ENCODE results near the gene WWC1.
"Not testable (repeated sequence)": the region's sequence is repeated elsewhere in the genome, so short reads cannot be mapped to it uniquely, and the experiment has no call there.

Gene WWC1

GRCh38 chr5:168432903-168433302 lies 141.5 kb downstream of the WWC1 start:
- Histone ChIP-seq H3K36me3 (no peaks in the 10 kb centered on the region), H3K27me3 (no peaks in the 10 kb centered on the region), H3K4me3 (ENCODE audit: low read depth, low read length) (no peak overlapping the region), H3K4me1 (peaks cover 6% of the 10 kb centered on the region), H3K9me3 (no peaks in the 10 kb centered on the region)
- no peak for DNase-seq
- TF ChIP-seq CTCF (IDR thresholded peaks at IDR 0.05; ENCODE audit: low read depth, low read length), result no peak

- DNase-seq, result peak; percentile 77
- peaks cover 6% of the 10 kb centered on the region for H3K4me1 ChIP-seq
- H3K36me3 ChIP-seq, result no peaks in the 10 kb centered on the region
- no peaks in the 10 kb centered on the region for H3K9me3 ChIP-seq
- TF ChIP-seq CTCF (IDR thresholded peaks at IDR 0.05; ENCODE audit: low read depth, low read length), result no peak
- H3K27me3 ChIP-seq, result no peaks in the 10 kb centered on the region
- no peak overlapping the region; the same call in 1 of the 2 replicates for H3K4me3 ChIP-seq (ENCODE audit: low read depth, low read length)
Measured at GRCh38 chr5:168434001-168434400, 142.6 kb downstream of the WWC1 start.

- no peaks in the 10 kb centered on the region for H3K27me3 ChIP-seq
Measured at GRCh38 chr5:168434746-168435321, 143.4 kb downstream of the WWC1 start.

GRCh38 chr5:168435340-168435739 lies 143.9 kb downstream of the WWC1 start:
- not testable (repeated sequence) for DNase-seq; H3K9me3 ChIP-seq; H3K36me3 ChIP-seq; H3K4me3 ChIP-seq (ENCODE audit: low read depth, low read length); H3K4me1 ChIP-seq; H3K27me3 ChIP-seq

More at GRCh38 chr5:168434746-168435321, 143.4 kb downstream of the WWC1 start:
- Histone ChIP-seq H3K4me3 (ENCODE audit: low read depth, low read length) (no peak overlapping the region), H3K9me3 (no peaks in the 10 kb centered on the region), H3K4me1 (peaks cover 6% of the 10 kb centered on the region), H3K36me3 (no peaks in the 10 kb centered on the region)
- DNase-seq, result no peak
- no peak for TF ChIP-seq CTCF (IDR thresholded peaks at IDR 0.05; ENCODE audit: low read depth, low read length)

GRCh38 chr5:168438349-168438748 lies 146.9 kb downstream of the WWC1 start:
- TF ChIP-seq CTCF (IDR thresholded peaks at IDR 0.05; ENCODE audit: low read depth, low read length), result no peak
- DNase-seq, result no peak
- Histone ChIP-seq H3K36me3 (no peaks in the 10 kb centered on the region), H3K9me3 (no peaks in the 10 kb centered on the region), H3K27me3 (no peaks in the 10 kb centered on the region), H3K4me1 (peaks cover 6% of the 10 kb centered on the region), H3K4me3 (ENCODE audit: low read depth, low read length) (no peak overlapping the region)

GRCh38 chr5:168443533-168443932 lies 152.1 kb downstream of the WWC1 start:
- DNase-seq, result no peak
- Histone ChIP-seq H3K4me1 (no peaks in the 10 kb centered on the region), H3K4me3 (ENCODE audit: low read depth, low read length) (no peak overlapping the region)

More at GRCh38 chr5:168443533-168443932, 152.1 kb downstream of the WWC1 start:
- Histone ChIP-seq H3K9me3 (no peaks in the 10 kb centered on the region), H3K27me3 (no peaks in the 10 kb centered on the region), H3K36me3 (no peaks in the 10 kb centered on the region)
- TF ChIP-seq CTCF (IDR thresholded peaks at IDR 0.05; ENCODE audit: low read depth, low read length), result no peak

Data from BE2C (cell line).